Neutrophil (primary cell): ENCODE data around the gene GZMB.

ENCODE experiments used
- H3K27ac ChIP-seq: fragments of 200-600 bp; sonication (generic); 2 replicates; pipeline ENCODE4 v1.5.1; 2016; ENCODE audit warnings: mild to moderate bottlenecking, moderate library complexity
- H3K27me3 ChIP-seq: fragments of 200-600 bp; sonication (generic); 2 replicates; pipeline ENCODE4 v1.6.0; 2016; ENCODE audit warnings: mild to moderate bottlenecking
- H3K36me3 ChIP-seq: fragments of 200-600 bp; sonication (generic); 2 replicates; pipeline ENCODE4 v1.5.1; 2017
- H3K4me1 ChIP-seq, 2 experiments: fragments of 200-600 bp in 1 of 2; sonication (generic) in 1 of 2; 1 replicate in 1 of 2; 2 replicates in 1 of 2; pipeline versions ENCODE4 v1.5.1 to v1.6.1; 2013 to 2016; ENCODE audit warnings: low read depth in 1 of 2, low read length in 1 of 2, mild to moderate bottlenecking in 1 of 2, moderate library complexity in 1 of 2; ENCODE audit not compliant: control insufficient read depth in 1 of 2, insufficient read depth in 1 of 2
- H3K4me3 ChIP-seq, 2 experiments: fragments of 200-600 bp in 1 of 2; sonication (generic) in 1 of 2; 1 replicate in 1 of 2; 2 replicates in 1 of 2; pipeline ENCODE4 v1.5.1; 2013 to 2016; ENCODE audit warnings: low read depth in 1 of 2, low read length in 1 of 2, mild to moderate bottlenecking in 1 of 2, moderate library complexity in 1 of 2
- H3K9me3 ChIP-seq: fragments of 200-600 bp; sonication (generic); 2 replicates; pipeline ENCODE4 v1.5.1; 2016
- CTCF ChIP-seq: fragments of 200-600 bp; sonication (generic); IDR thresholded peaks from 2 replicates; pipeline ENCODE4 v1.5.1; 2016; ENCODE audit warnings: antibody characterized with exemption

The GZMB gene

GRCh38 chr14:24612196-24612595 is 21.8 kb downstream of the GZMB start:
- no peak for TF ChIP-seq CTCF
- Histone ChIP-seq H3K27me3 (no peaks in the 10 kb centered on the region), H3K27ac (no peak overlapping the region)

GRCh38 chr14:24609655-24610344 is 24.2 kb downstream of the GZMB start, which contains the start of gene GZMH:
Gene GZMH, minus strand, starts transcription at chr14:24609685. Its CDS starts 72 bp downstream, at chr14:24609613.
- peaks cover 19% of the 10 kb centered on the region in 2 experiments for H3K4me1 ChIP-seq
- no peak for TF ChIP-seq CTCF
- H3K27ac ChIP-seq = no peak within 1 kb of the TSS
- H3K4me3 ChIP-seq = no peak within 1 kb of the TSS
- no peaks in the 10 kb centered on the region for H3K27me3 ChIP-seq
- no peaks in the 10 kb centered on the region for H3K9me3 ChIP-seq
- H3K36me3 ChIP-seq = no peaks in the 10 kb centered on the region

More at GRCh38 chr14:24612196-24612595, 21.8 kb downstream of the GZMB start:
- H3K4me3 ChIP-seq = no peak overlapping the region
- H3K4me1 ChIP-seq = peaks cover 6 to 8% of the 10 kb centered on the region in 2 experiments
- H3K9me3 ChIP-seq = no peaks in the 10 kb centered on the region
- no peaks in the 10 kb centered on the region for H3K36me3 ChIP-seq

GRCh38 chr14:24607635-24608514 is 26.1 kb downstream of the GZMB start:
- no peaks in the 10 kb centered on the region for H3K27me3 ChIP-seq
- H3K4me1 ChIP-seq = peaks cover 19% of the 10 kb centered on the region in 2 experiments
- TF ChIP-seq CTCF = no peak
- H3K4me3 ChIP-seq = no peak overlapping the region
- no peak overlapping the region for H3K27ac ChIP-seq
- no peaks in the 10 kb centered on the region for H3K36me3 ChIP-seq
- H3K9me3 ChIP-seq = no peaks in the 10 kb centered on the region

GRCh38 chr14:24607081-24607480 is 26.9 kb downstream of the GZMB start:
- H3K27me3 ChIP-seq = no peaks in the 10 kb centered on the region
- H3K4me1 ChIP-seq = peaks cover 19% of the 10 kb centered on the region in 2 experiments
- no peak overlapping the region for H3K4me3 ChIP-seq
- no peaks in the 10 kb centered on the region for H3K9me3 ChIP-seq
- no peak for TF ChIP-seq CTCF
- H3K27ac ChIP-seq = no peak overlapping the region
- no peaks in the 10 kb centered on the region for H3K36me3 ChIP-seq

- no peaks in the 10 kb centered on the region for H3K36me3 ChIP-seq
- no peaks in the 10 kb centered on the region for H3K9me3 ChIP-seq
- peaks cover 19% of the 10 kb centered on the region in 2 experiments for H3K4me1 ChIP-seq
- H3K27me3 ChIP-seq = no peaks in the 10 kb centered on the region
- H3K4me3 ChIP-seq = no peak overlapping the region
- H3K27ac ChIP-seq = no peak overlapping the region
- TF ChIP-seq CTCF = no peak
These were observed 27.7 kb downstream of the GZMB start for GRCh38 chr14:24606297-24606696.
